Mesendoderm (in vitro differentiated cells): Measurements from ENCODE around the gene DLG2.
"Not testable (repeated sequence)": the region's sequence is repeated elsewhere in the genome, so short reads cannot be mapped to it uniquely, and the experiment has no call there.

Source experiments
- DNase-seq: peaks from one replicate; pipeline ENCODE4 v3.0.0; 2013
- H2AK5ac ChIP-seq: 2 replicates; pipeline ENCODE4 v1.6.1; 2013; ENCODE audit warnings: low read length, inconsistent platforms
- H2BK120ac ChIP-seq: 2 replicates; pipeline ENCODE4 v1.6.1; 2013; ENCODE audit warnings: low read depth, mild to moderate bottlenecking, low read length, moderate library complexity, mixed read lengths
- H2BK15ac ChIP-seq: replicated peaks from 2 replicates; pipeline ENCODE4 v1.6.1; 2013; ENCODE audit warnings: low read depth, mild to moderate bottlenecking, moderate library complexity
- H2BK5ac ChIP-seq: 2 replicates; pipeline ENCODE4 v1.6.1; 2013; ENCODE audit warnings: low read length, inconsistent platforms
- H3K18ac ChIP-seq: 2 replicates; pipeline ENCODE4 v1.6.1; 2013; ENCODE audit warnings: mild to moderate bottlenecking, low read length, mixed read lengths
- H3K23ac ChIP-seq: one replicate; pipeline ENCODE4 v1.6.1; 2013; ENCODE audit warnings: low read length
- H3K27ac ChIP-seq: 2 replicates; pipeline ENCODE4 v1.5.1; 2013; ENCODE audit warnings: low read depth, mild to moderate bottlenecking, inconsistent platforms, low read length, moderate library complexity
- H3K27me3 ChIP-seq: 2 replicates; pipeline ENCODE4 v1.6.1; 2013; ENCODE audit warnings: low read length, control low read depth, mild to moderate bottlenecking, inconsistent platforms; ENCODE audit not compliant: insufficient read depth, poor library complexity
- H3K36me3 ChIP-seq: 2 replicates; pipeline ENCODE4 v1.6.1; 2013; ENCODE audit warnings: low read length, inconsistent platforms; ENCODE audit not compliant: control insufficient read depth, insufficient read depth
- H3K4ac ChIP-seq: one replicate; pipeline ENCODE4 v1.6.1; 2013; ENCODE audit warnings: low read depth, mild to moderate bottlenecking, low read length, moderate library complexity
- H3K4me1 ChIP-seq: 2 replicates; pipeline ENCODE4 v1.6.1; 2013; ENCODE audit warnings: low read depth, low read length, inconsistent platforms; ENCODE audit not compliant: control insufficient read depth
- H3K4me2 ChIP-seq: 2 replicates; pipeline ENCODE4 v1.6.1; 2013; ENCODE audit warnings: low read length
- H3K4me3 ChIP-seq: 2 replicates; pipeline ENCODE4 v1.5.1; 2013; ENCODE audit warnings: mild to moderate bottlenecking, low read length
- H3K56ac ChIP-seq: one replicate; pipeline ENCODE4 v1.6.1; 2013; ENCODE audit warnings: low read length
- H3K79me1 ChIP-seq: 2 replicates; pipeline ENCODE4 v1.6.1; 2013; ENCODE audit warnings: low read length, inconsistent platforms
- H3K79me2 ChIP-seq: 2 replicates; pipeline ENCODE4 v1.6.1; 2013; ENCODE audit warnings: mild to moderate bottlenecking, low read length; ENCODE audit not compliant: control insufficient read depth, insufficient read depth
- H3K9ac ChIP-seq: 2 replicates; pipeline ENCODE4 v1.6.1; 2013; ENCODE audit warnings: low read length, inconsistent platforms
- H4K5ac ChIP-seq: one replicate; pipeline ENCODE4 v1.6.1; 2013; ENCODE audit warnings: low read length
- H4K8ac ChIP-seq: one replicate; pipeline ENCODE4 v1.6.1; 2013; ENCODE audit warnings: low read depth, mild to moderate bottlenecking, control low read depth, low read length, moderate library complexity
- WGBS: extraction: QIAGEN DNeasy Blood & Tissue Kit; methylation state at CpG from one replicate; pipeline ENCODE4 v1.1.7; 2013; ENCODE audit warnings: low lambda C conversion rate, missing lambda C conversion rate; ENCODE audit not compliant: insufficient coverage; ENCODE audit errors: extremely low coverage; 5-methylcytosine and 5-hydroxymethylcytosine counted together

The DLG2 gene

GRCh38 chr11:85661972-85662664, 35.0 kb upstream of the DLG2 start:
- H3K4ac ChIP-seq, result no peak overlapping the region
- H3K4me1 ChIP-seq, result no peaks in the 10 kb centered on the region
- no peaks in the 10 kb centered on the region for H3K27me3 ChIP-seq
- no peak overlapping the region for H2BK120ac ChIP-seq
- H3K9ac ChIP-seq, result peak overlapping the region; percentile 77
- peak overlapping the region; percentile 16 for H3K4me3 ChIP-seq
- peaks cover under 1% of the 10 kb centered on the region for H3K79me1 ChIP-seq
- no peak overlapping the region for H3K18ac ChIP-seq
- peak overlapping the region; percentile 62 for H3K56ac ChIP-seq
- H3K79me2 ChIP-seq, result peaks cover 38% of the 10 kb centered on the region
- no peak overlapping the region for H4K8ac ChIP-seq
- no peak overlapping the region for H2BK5ac ChIP-seq
- no peak overlapping the region for H2BK15ac ChIP-seq
- no peak overlapping the region for H2AK5ac ChIP-seq
- no peak for DNase-seq
- no peak overlapping the region for H3K27ac ChIP-seq
- H3K23ac ChIP-seq, result no peak overlapping the region
- peak overlapping the region; percentile 98 for H3K4me2 ChIP-seq
- no peaks in the 10 kb centered on the region for H3K36me3 ChIP-seq
- WGBS, result no CpG with 5 or more reads among the region's 4 CpGs
- no peak overlapping the region for H4K5ac ChIP-seq

GRCh38 chr11:85658180-85658579, 31.0 kb upstream of the DLG2 start:
- Histone ChIP-seq H3K27ac (no peak overlapping the region), H3K4me3 (no peak overlapping the region), H2BK120ac (no peak overlapping the region), H4K8ac (no peak overlapping the region), H3K4me2 (no peak overlapping the region), H3K79me1 (peaks cover 2% of the 10 kb centered on the region), H2BK5ac (no peak overlapping the region), H3K4me1 (no peaks in the 10 kb centered on the region), H2AK5ac (no peak overlapping the region), H3K23ac (no peak overlapping the region), H4K5ac (no peak overlapping the region), H2BK15ac (no peak overlapping the region), H3K18ac (no peak overlapping the region), H3K79me2 (peaks cover 21% of the 10 kb centered on the region), H3K36me3 (no peaks in the 10 kb centered on the region), H3K4ac (no peak overlapping the region), H3K9ac (no peak overlapping the region), H3K27me3 (no peaks in the 10 kb centered on the region), H3K56ac (no peak overlapping the region)
- no CpG with 5 or more reads among the region's 1 CpG for WGBS
- no peak for DNase-seq

GRCh38 chr11:85656777-85657176, 29.6 kb upstream of the DLG2 start:
- H2BK15ac ChIP-seq, result no peak overlapping the region
- no peak overlapping the region for H3K23ac ChIP-seq
- H2BK120ac ChIP-seq, result no peak overlapping the region
- peaks cover 2% of the 10 kb centered on the region for H3K79me1 ChIP-seq
- no peak overlapping the region for H2AK5ac ChIP-seq
- no peak overlapping the region for H3K4me3 ChIP-seq
- H4K8ac ChIP-seq, result no peak overlapping the region
- no peaks in the 10 kb centered on the region for H3K36me3 ChIP-seq
- no peak for DNase-seq
- no peaks in the 10 kb centered on the region for H3K27me3 ChIP-seq
- WGBS, result no CpG with 5 or more reads among the region's 1 CpG
- no peak overlapping the region for H2BK5ac ChIP-seq
- H4K5ac ChIP-seq, result no peak overlapping the region
- H3K27ac ChIP-seq, result no peak overlapping the region
- H3K4me1 ChIP-seq, result no peaks in the 10 kb centered on the region
- no peak overlapping the region for H3K9ac ChIP-seq
- H3K79me2 ChIP-seq, result peaks cover 9% of the 10 kb centered on the region
- H3K56ac ChIP-seq, result no peak overlapping the region
- no peak overlapping the region for H3K4me2 ChIP-seq
- no peak overlapping the region for H3K4ac ChIP-seq
- H3K18ac ChIP-seq, result no peak overlapping the region

GRCh38 chr11:85654343-85654742, 27.2 kb upstream of the DLG2 start:
- H3K4me1 ChIP-seq, H3K4ac ChIP-seq, H2BK5ac ChIP-seq, H3K9ac ChIP-seq, H3K27ac ChIP-seq, H3K79me1 ChIP-seq, DNase-seq, H3K4me2 ChIP-seq, H3K4me3 ChIP-seq, H3K18ac ChIP-seq, H3K27me3 ChIP-seq, H3K23ac ChIP-seq, H4K8ac ChIP-seq, H3K36me3 ChIP-seq, H4K5ac ChIP-seq, H3K79me2 ChIP-seq, H2BK15ac ChIP-seq, H2BK120ac ChIP-seq, H2AK5ac ChIP-seq, H3K56ac ChIP-seq: not testable (repeated sequence)
- no CpG with 5 or more reads among the region's 4 CpGs for WGBS

GRCh38 chr11:85652786-85653447, 25.8 kb upstream of the DLG2 start:
- Histone ChIP-seq H3K79me2 (no peaks in the 10 kb centered on the region), H3K56ac (no peak overlapping the region), H4K8ac (no peak overlapping the region), H3K27ac (no peak overlapping the region), H3K18ac (no peak overlapping the region), H2BK5ac (no peak overlapping the region), H2BK15ac (no peak overlapping the region), H3K4me1 (no peaks in the 10 kb centered on the region), H3K23ac (no peak overlapping the region), H3K79me1 (peaks cover 2% of the 10 kb centered on the region), H3K9ac (no peak overlapping the region), H4K5ac (no peak overlapping the region), H3K4ac (no peak overlapping the region), H3K4me2 (no peak overlapping the region), H3K4me3 (no peak overlapping the region), H3K36me3 (no peaks in the 10 kb centered on the region), H2BK120ac (no peak overlapping the region), H3K27me3 (no peaks in the 10 kb centered on the region), H2AK5ac (no peak overlapping the region)
- no CpG with 5 or more reads among the region's 3 CpGs for WGBS
- DNase-seq, result no peak
